HepG2 (cell line): Measurements from ENCODE around the gene DRAP1. TPM values are rescaled to one million over a fixed set of nuclear protein-coding genes. Genes with fewer than 3 reads are reported as not detected.

ENCODE experiments used
- ARNT2 ChIP-seq: sonication (generic); formaldehyde crosslinking; IDR thresholded peaks from 2 replicates; pipeline ENCODE4 v1.8.0; 2022; ENCODE audit warnings: mild to moderate bottlenecking, low read depth, missing genetic modification reagents, moderate library complexity
- BRD4 ChIP-seq: sonication (generic); formaldehyde crosslinking; IDR thresholded peaks from 2 replicates; pipeline ENCODE4 v1.4.0; 2020; ENCODE audit warnings: missing genetic modification reagents
- CEBPG ChIP-seq: IDR thresholded peaks from 2 replicates; pipeline ENCODE4 v1.6.1; 2016
- DNMT1 ChIP-seq: sonication (generic); formaldehyde crosslinking; IDR thresholded peaks from 2 replicates; pipeline ENCODE4 v1.5.1; 2020; ENCODE audit warnings: mild to moderate bottlenecking, missing genetic modification reagents
- ELF4 ChIP-seq: sonication (generic); formaldehyde crosslinking; IDR thresholded peaks from 2 replicates; pipeline ENCODE4 v1.5.0; 2020; ENCODE audit warnings: missing genetic modification reagents, mild to moderate bottlenecking, moderate library complexity, borderline replicate concordance
- GPN1 ChIP-seq: sonication (generic); formaldehyde crosslinking; IDR thresholded peaks from 2 replicates; pipeline ENCODE4 v1.5.1; 2020; ENCODE audit warnings: missing genetic modification reagents, borderline replicate concordance
- HNF4A ChIP-seq: sonication (generic); formaldehyde crosslinking; IDR thresholded peaks from 2 replicates; pipeline ENCODE4 v1.4.0; 2020; ENCODE audit warnings: missing genetic modification reagents
- HNRNPH1 ChIP-seq: fragments of 200-400 bp; formaldehyde crosslinking; optimal IDR thresholded peaks from 2 replicates; pipeline ENCODE3; 2017; ENCODE audit warnings: mild to moderate bottlenecking, low read depth, low read length
- MTF1 ChIP-seq: sonication (generic); formaldehyde crosslinking; IDR thresholded peaks from 2 replicates; pipeline ENCODE4 v1.5.0; 2020; ENCODE audit warnings: missing genetic modification reagents
- MXI1 ChIP-seq: IDR thresholded peaks from 3 replicates; pipeline ENCODE4 v1.6.1; 2012; ENCODE audit warnings: low read depth, low read length, inconsistent platforms, borderline replicate concordance
- NFE2 ChIP-seq: sonication (generic); formaldehyde crosslinking; IDR thresholded peaks from 2 replicates; pipeline ENCODE4 v1.4.0; 2020; ENCODE audit warnings: missing genetic modification reagents
- SRSF1 ChIP-seq: fragments of 200-400 bp; formaldehyde crosslinking; optimal IDR thresholded peaks from 2 replicates; pipeline ENCODE3; 2017; ENCODE audit warnings: mild to moderate bottlenecking, low read depth, low read length, moderate library complexity
- SSRP1 ChIP-seq: IDR thresholded peaks from 2 replicates; pipeline ENCODE4 v1.6.1; 2016; ENCODE audit warnings: control low read depth
- UBTF ChIP-seq: sonication (generic); formaldehyde crosslinking; IDR thresholded peaks from 2 replicates; pipeline ENCODE4 v1.4.0; 2020; ENCODE audit warnings: mild to moderate bottlenecking, missing genetic modification reagents
- WIZ ChIP-seq: sonication (generic); formaldehyde crosslinking; IDR thresholded peaks from 2 replicates; pipeline ENCODE4 v1.5.1; 2020; ENCODE audit warnings: mild to moderate bottlenecking, missing genetic modification reagents
- ZNF136 ChIP-seq: sonication (generic); formaldehyde crosslinking; IDR thresholded peaks from 2 replicates; pipeline ENCODE4 v1.8.1; 2022; ENCODE audit warnings: low read depth, mild to moderate bottlenecking, moderate library complexity, missing genetic modification reagents
- ZNF24 ChIP-seq: fragments of 450-650 bp; IDR thresholded peaks from 2 replicates; pipeline ENCODE4 v1.6.1; 2017; ENCODE audit warnings: antibody characterized with exemption, mild to moderate bottlenecking
- ZNF337 ChIP-seq: sonication (generic); formaldehyde crosslinking; IDR thresholded peaks from 2 replicates; pipeline ENCODE4 v1.5.1; 2020; ENCODE audit warnings: missing genetic modification reagents, low read depth, mild to moderate bottlenecking, borderline replicate concordance
- ZNF562 ChIP-seq: sonication (generic); formaldehyde crosslinking; IDR thresholded peaks from 2 replicates; pipeline ENCODE4 v1.8.0; 2022; ENCODE audit warnings: missing genetic modification reagents, borderline replicate concordance
- ZNF672 ChIP-seq: sonication (generic); formaldehyde crosslinking; IDR thresholded peaks from 2 replicates; pipeline ENCODE4 v1.8.1; 2022; ENCODE audit warnings: missing genetic modification reagents
- ZNF687 ChIP-seq: sonication (generic); formaldehyde crosslinking; IDR thresholded peaks from 2 replicates; pipeline ENCODE4 v1.5.1; 2020; ENCODE audit warnings: mild to moderate bottlenecking, missing genetic modification reagents, moderate library complexity
- ZNF891 ChIP-seq: sonication (generic); formaldehyde crosslinking; IDR thresholded peaks from 2 replicates; pipeline ENCODE4 v1.5.0; 2020; ENCODE audit warnings: mild to moderate bottlenecking, missing genetic modification reagents
- polyA plus RNA-seq, 8 experiments: library from polyadenylated mRNA; depleted of rRNA in 3 of 8; stranded (reverse) in 7 of 8; unstranded in 1 of 8; fragments of >200 nt; fragmentation: Illumina TruSeq in 4 of 8; extraction: Trizol in 4 of 8; gene quantifications; 2 replicates each; pipeline versions ENCODE4 v1.2.1 to v1.2.3, GENCODE V29; 2011 to 2016; ENCODE audit warnings: low read depth in 4 of 8, missing spikeins in 1 of 8, mixed read lengths in 1 of 8; ENCODE audit not compliant: insufficient read depth in 1 of 8
- total RNA-seq, 5 experiments: library from RNA; depleted of rRNA; stranded (reverse); fragments of >200 nt; fragmentation: Illumina TruSeq; extraction: Trizol; gene quantifications; 2 replicates each; pipeline ENCODE4 v1.2.3, GENCODE V29; 2016; ENCODE audit warnings: low read depth in 1 of 5

The DRAP1 gene
- total and polyA plus RNA-seq, 2 of the 13 experiments (the other 11 are each of a cell fraction or from before 2014, with no cell fraction given), result 46.8 to 52.3 TPM

GRCh38 chr11:65891219-65892136 lies 27.7 kb upstream of the DRAP1 start (continued):
- TF ChIP-seq ZNF24, result no peak
- no peak for TF ChIP-seq DNMT1 (CRISPR knock-in tag)
- no peak for TF ChIP-seq MXI1
- no peak for TF ChIP-seq WIZ
- TF ChIP-seq ELF4, result no peak
- TF ChIP-seq CEBPG (CRISPR knock-in tag), result no peak
- TF ChIP-seq ZNF136, result no peak
- TF ChIP-seq BRD4, result 0 out of 2 replicates have a peak, but pooled peaks have one; percentile 33
- TF ChIP-seq SSRP1 (CRISPR knock-in tag), result 0 out of 2 replicates have a peak, but pooled peaks have one; percentile 17
- TF ChIP-seq ZNF672, result no peak
- TF ChIP-seq GPN1 (CRISPR knock-in tag), result no peak
- TF ChIP-seq HNRNPH1, result no peak
- TF ChIP-seq ZNF891 (CRISPR knock-in tag), result 0 out of 2 replicates have a peak, but pooled peaks have one; percentile 31
- peak; percentile 76 for TF ChIP-seq UBTF (CRISPR knock-in tag)
- no peak for TF ChIP-seq NFE2
- no peak for TF ChIP-seq ZNF562
- TF ChIP-seq ARNT2, result no peak
- no peak for TF ChIP-seq ZNF337
- TF ChIP-seq ZNF687, result peak; percentile 78
- TF ChIP-seq SRSF1, result peak; percentile 61
- TF ChIP-seq MTF1 (CRISPR knock-in tag), result no peak
- TF ChIP-seq HNF4A (CRISPR knock-in tag), result peak; percentile 82
